ENCODE data around the gene MIA.

DNA sequence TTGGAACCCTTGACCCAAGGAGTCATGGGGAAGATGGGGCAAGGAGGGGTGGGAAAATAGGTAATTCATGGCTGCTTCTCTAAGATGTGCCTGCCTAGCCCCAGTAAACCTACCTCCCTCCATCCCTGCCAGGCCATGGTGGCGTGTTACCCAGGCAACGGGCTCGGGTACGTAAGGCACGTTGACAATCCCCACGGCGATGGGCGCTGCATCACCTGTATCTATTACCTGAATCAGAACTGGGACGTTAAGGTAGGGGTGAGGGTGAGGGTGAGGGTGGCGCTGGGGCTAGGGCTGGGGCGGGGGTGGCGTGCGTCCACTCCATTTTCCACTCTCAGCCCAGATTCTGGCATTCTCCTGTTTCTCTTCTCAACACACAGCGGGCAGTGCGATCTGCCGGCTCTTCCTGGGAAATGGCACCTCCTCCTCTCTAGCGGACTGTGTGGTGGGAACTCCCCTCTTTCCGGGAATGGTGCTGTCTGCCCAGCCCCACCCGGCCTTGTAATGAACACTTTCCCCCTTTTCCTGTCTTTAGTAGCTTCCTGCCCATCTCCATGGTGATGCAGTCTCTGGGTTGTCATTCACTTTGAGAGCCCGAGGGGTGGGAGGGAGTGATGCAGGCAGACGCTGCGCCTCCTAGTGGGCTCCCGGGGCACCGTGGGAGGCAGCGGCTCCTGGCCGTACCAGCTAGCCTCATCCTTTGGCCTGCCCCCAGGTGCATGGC is 31.3 kb downstream of the MIA start:
- TF ChIP-seq POLR2A (IDR thresholded peaks at IDR 0.05) (peak; percentile 14 to 19), CTCF (IDR thresholded peaks at IDR 0.05) (peak; percentile 82 to 90 (median 86))
